Breast epithelium (tissue), 3 donors: ENCODE measurements around the gene PUS3.

Experiments
- CTCF ChIP-seq, 3 donors: fragments of 450-650 bp; IDR thresholded peaks; one replicate each; pipeline ENCODE4 v1.5.1; 2016 to 2017; ENCODE audit warnings: antibody characterized with exemption in 3 of 3, mild to moderate bottlenecking in 3 of 3, moderate library complexity in 3 of 3
- POLR2A ChIP-seq: fragments of 450-650 bp; IDR thresholded peaks from one replicate; pipeline ENCODE4 v1.6.1; 2016; ENCODE audit warnings: antibody characterized with exemption, mild to moderate bottlenecking, moderate library complexity

- no peak for TF ChIP-seq CTCF (IDR thresholded peaks at IDR 0.05)
- TF ChIP-seq POLR2A, result no peak
Measured at GRCh38 chr11:125935618-125936199, 32.7 kb upstream of the PUS3 start.
